Endothelial cell of umbilical vein (primary cell): ENCODE results near the gene MARK1. TPM values are rescaled to one million over a fixed set of nuclear protein-coding genes. Genes with fewer than 3 reads are reported as not detected.

Experiments used
- BruUV-seq: library from RNA; stranded (reverse); fragments of 400-500 nt; replicated peaks from 2 replicates; lab custom pipeline; 2021; lab: Mats Ljungman, UMichigan
- CTCF ChIA-PET: fragments of 300-600, 350-600 bp; sonication (Branson Sonifier 250); formaldehyde crosslinking; loops from one replicate; lab custom pipeline; 2021; ENCODE audit warnings: antibody characterized with exemption, inconsistent platforms; lab: Charles Lee
- POLR2A ChIA-PET: fragments of 300-600, 350-600 bp; sonication (Branson Sonifier 250); formaldehyde crosslinking; loops from one replicate; lab custom pipeline; 2021; ENCODE audit warnings: antibody characterized with exemption, inconsistent platforms; lab: Charles Lee
- DNase-seq: peaks from one replicate; pipeline ENCODE4 v3.0.0-alpha.2; 2011; ENCODE audit warnings: low read depth, low spot score
- FAIRE-seq: peaks from 2 replicates; lab custom pipeline; 2011; peaks lifted over from hg19 to GRCh38; lab: Jason Lieb, UNC
- H2AFZ ChIP-seq: 2 replicates; pipeline ENCODE4 v1.6.0; 2012; ENCODE audit warnings: low read depth, low read length, control low read depth, inconsistent platforms
- H3K27ac ChIP-seq: 2 replicates; pipeline ENCODE4 v1.5.1; 2011; ENCODE audit warnings: low read depth, mild to moderate bottlenecking, control low read depth, low read length, moderate library complexity; ENCODE audit not compliant: insufficient read depth
- H3K27me3 ChIP-seq, 2 experiments: 2 replicates each; pipeline versions ENCODE4 v1.6.0 to v1.6.1; 2011; ENCODE audit warnings: low read length in 2 of 2, mixed read lengths in 1 of 2; ENCODE audit not compliant: control insufficient read depth in 2 of 2, insufficient read depth in 2 of 2
- H3K36me3 ChIP-seq, 2 experiments: 2 replicates in 1 of 2; 3 replicates in 1 of 2; pipeline ENCODE4 v1.5.1; 2011; ENCODE audit warnings: low read length in 2 of 2, mild to moderate bottlenecking in 1 of 2, moderate library complexity in 1 of 2; ENCODE audit not compliant: control insufficient read depth in 2 of 2, insufficient read depth in 2 of 2; ENCODE audit errors: extremely low read depth in 1 of 2
- H3K4me1 ChIP-seq: 3 replicates; pipeline ENCODE4 v1.5.1; 2011; ENCODE audit warnings: mild to moderate bottlenecking, low read length; ENCODE audit not compliant: control insufficient read depth, insufficient read depth; ENCODE audit errors: extremely low read depth
- H3K4me2 ChIP-seq: 2 replicates; pipeline ENCODE4 v1.6.1; 2011; ENCODE audit warnings: low read length, control low read depth, mixed read lengths; ENCODE audit not compliant: insufficient read depth
- H3K4me3 ChIP-seq, 3 experiments: fragments of 200-600 bp in 1 of 3; sonication (generic), shearing (Covaris generic) in 1 of 3; replicated peaks in 1 of 3; 2 replicates each; pipeline ENCODE4 v1.5.1; 2011 to 2016; ENCODE audit warnings: control low read depth in 3 of 3, low read length in 3 of 3, mild to moderate bottlenecking in 2 of 3, inconsistent platforms in 1 of 3, low read depth in 1 of 3, moderate library complexity in 1 of 3; ENCODE audit not compliant: insufficient read depth in 1 of 3
- H3K79me2 ChIP-seq: 2 replicates; pipeline ENCODE4 v1.6.0; 2012; ENCODE audit warnings: low read length, inconsistent platforms; ENCODE audit not compliant: control insufficient read depth, insufficient read depth
- H3K9ac ChIP-seq: replicated peaks from 2 replicates; pipeline ENCODE3; 2011; ENCODE audit warnings: low read length, control low read depth; ENCODE audit not compliant: insufficient read depth; ENCODE audit errors: extremely low read depth
- H3K9me1 ChIP-seq: replicated peaks from 3 replicates; pipeline ENCODE4 v1.6.0; 2011; ENCODE audit warnings: mild to moderate bottlenecking, low read length; ENCODE audit not compliant: control insufficient read depth, insufficient read depth; ENCODE audit errors: extremely low read depth
- H3K9me3 ChIP-seq: replicated peaks from 2 replicates; pipeline ENCODE4 v1.5.1; 2012; ENCODE audit warnings: low read length, inconsistent platforms; ENCODE audit not compliant: control insufficient read depth, insufficient read depth
- H4K20me1 ChIP-seq: replicated peaks from 2 replicates; pipeline ENCODE3; 2011; ENCODE audit warnings: mild to moderate bottlenecking, low read length; ENCODE audit not compliant: control insufficient read depth, insufficient read depth; ENCODE audit errors: extremely low read depth
- FOS ChIP-seq: IDR thresholded peaks from 2 replicates; pipeline ENCODE4 v1.6.1; 2011; ENCODE audit warnings: mild to moderate bottlenecking, low read length, moderate library complexity, borderline replicate concordance; ENCODE audit not compliant: insufficient read depth
- GATA2 ChIP-seq: IDR thresholded peaks from 2 replicates; pipeline ENCODE4 v1.7.0; 2011; ENCODE audit warnings: low read depth, mild to moderate bottlenecking, moderate library complexity, mixed read lengths, low read length; ENCODE audit not compliant: insufficient read length, insufficient read depth
- JUN ChIP-seq: IDR thresholded peaks from 2 replicates; pipeline ENCODE4 v1.6.1; 2011; ENCODE audit warnings: borderline replicate concordance, low read depth; ENCODE audit not compliant: insufficient read length, insufficient read depth
- MYC ChIP-seq: IDR thresholded peaks from one replicate; pipeline ENCODE4 v1.6.1; 2011; ENCODE audit warnings: mild to moderate bottlenecking, low read depth, low read length
- POLR2A ChIP-seq: IDR thresholded peaks from 2 replicates; pipeline ENCODE4 v1.6.1; 2012; ENCODE audit warnings: low read depth, mild to moderate bottlenecking, control low read depth, low read length
- POLR2AphosphoS5 ChIP-seq: IDR thresholded peaks from 2 replicates; pipeline ENCODE4 v1.6.1; 2012; ENCODE audit warnings: low read depth, mild to moderate bottlenecking, control low read depth, low read length, moderate library complexity; ENCODE audit not compliant: insufficient read depth
- dilution Hi-C: fragments of 300-500 bp; cut with MboI; formaldehyde crosslinking; loops from one replicate; pipeline ENCODE4 v1.15.0; 2019; ENCODE audit warnings: low sequenced_read_pairs; ENCODE audit not compliant: extremely low pct_ligation_motif_present
- intact Hi-C: fragments of 100-400 bp; cut with micrococcal nuclease; formaldehyde crosslinking; loops from one replicate; pipeline ENCODE4 v1.10.0; 2022
- polyA plus RNA-seq, 4 experiments: library from polyadenylated mRNA; depleted of rRNA in 3 of 4; stranded (reverse) in 3 of 4; unstranded in 1 of 4; fragments of >200 nt; gene quantifications; 2 replicates each; pipeline versions ENCODE4 v1.2.1 to v1.2.3, GENCODE V29; 2011 to 2012; ENCODE audit warnings: missing spikeins in 1 of 4
- total RNA-seq: library from RNA; stranded (reverse); gene quantifications from 2 replicates; pipeline ENCODE4 v1.2.3, GENCODE V29; 2021
- TF ChIP-seq, protein P1 (sequence below): IDR thresholded peaks from 2 replicates; pipeline ENCODE4 v1.6.1; 2011; ENCODE audit not compliant: insufficient read depth, insufficient read length

Gene MARK1
- total and polyA plus RNA-seq, 2 donors (not counting 3 experiments of a cell fraction or from before 2014, with no cell fraction given), result 1.2 to 5.5 TPM

DNA sequence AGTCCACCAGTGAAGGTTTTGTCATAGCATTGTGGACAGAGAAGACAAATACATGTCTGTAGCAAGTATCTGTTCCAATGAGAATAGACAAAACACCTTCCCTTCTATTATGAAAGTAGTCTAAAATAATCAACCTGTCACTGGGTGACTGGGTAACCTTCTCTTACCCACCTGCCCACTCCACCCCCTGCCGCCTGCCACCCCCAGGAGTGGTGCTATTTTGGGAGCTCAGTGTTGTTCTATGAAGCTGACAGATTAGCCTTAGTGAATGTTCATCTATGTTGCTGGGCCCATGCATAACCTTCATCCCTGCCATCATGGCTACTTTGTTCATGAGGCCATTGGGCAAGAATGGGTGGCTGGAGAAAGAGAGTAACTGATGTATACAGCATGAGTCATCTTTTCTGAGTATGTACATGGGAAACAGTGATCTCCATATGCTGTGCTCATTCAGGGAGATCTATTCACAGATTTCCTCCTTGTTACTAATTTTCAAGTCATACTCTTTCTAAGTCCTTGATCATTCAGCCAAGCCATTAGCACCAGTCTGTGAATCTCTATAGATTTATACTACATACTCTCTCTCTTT is 24.8 kb downstream of the MARK1 start:
- H3K9me3 ChIP-seq, result no peaks in the 10 kb centered on the region
- TF ChIP-seq JUN (no peak), FOS (peak; percentile 21), GATA2 (no peak), POLR2AphosphoS5 (no peak), MYC (no peak)
- H3K27ac ChIP-seq, result no peak overlapping the region
- DNase-seq (no peak), FAIRE-seq (no peak)
- dilution Hi-C loops (no loop called here), intact Hi-C loops (no loop called here)
- H2AFZ ChIP-seq, result no peak overlapping the region
- H3K4me3 ChIP-seq, result no peak overlapping the region
- H3K4me1 ChIP-seq, result peaks cover 5% of the 10 kb centered on the region
- H4K20me1 ChIP-seq, result no peaks in the 10 kb centered on the region
- H3K9ac ChIP-seq, result no peak overlapping the region
- no TSS peak for BruUV-seq
- H3K4me2 ChIP-seq, result no peak overlapping the region
- ChIA-PET CTCF (no interaction called here), POLR2A (no interaction called here)
- H3K79me2 ChIP-seq, result no peaks in the 10 kb centered on the region
- no peaks in the 10 kb centered on the region for H3K9me1 ChIP-seq
- no peaks in the 10 kb centered on the region for H3K36me3 ChIP-seq
- H3K27me3 ChIP-seq, result no peaks in the 10 kb centered on the region

DNA sequence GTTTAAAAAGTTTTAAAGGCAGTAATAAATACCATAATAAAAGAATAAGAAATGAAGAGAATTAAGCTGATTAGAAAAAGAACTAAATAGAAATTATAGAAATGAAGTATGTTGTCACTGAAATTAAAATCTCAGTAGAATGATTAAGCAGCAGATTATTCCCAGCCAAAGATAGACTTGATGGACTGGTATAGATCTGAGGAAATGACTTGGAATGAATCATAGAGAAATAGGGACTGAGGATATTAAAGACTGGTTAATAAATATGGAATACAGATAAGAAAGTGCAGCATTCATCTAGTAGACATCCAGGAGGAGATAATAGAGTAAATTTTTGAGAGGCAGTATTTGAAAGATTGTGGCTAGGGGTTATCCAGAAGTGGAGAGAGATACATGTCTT is 28.7 kb downstream of the MARK1 start:
- TF ChIP-seq GATA2 (peak; percentile 31), FOS (peak; percentile 33), POLR2A (no peak)
- TF ChIP-seq, protein P1, sequence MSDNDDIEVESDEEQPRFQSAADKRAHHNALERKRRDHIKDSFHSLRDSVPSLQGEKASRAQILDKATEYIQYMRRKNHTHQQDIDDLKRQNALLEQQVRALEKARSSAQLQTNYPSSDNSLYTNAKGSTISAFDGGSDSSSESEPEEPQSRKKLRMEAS, result no peak
- FAIRE-seq (no peak), DNase-seq (peak; percentile 7)
- dilution Hi-C loops, result no loop called here
- Histone ChIP-seq H3K4me1 (peaks cover 5% of the 10 kb centered on the region), H3K27ac (no peak overlapping the region), H4K20me1 (no peaks in the 10 kb centered on the region), H3K9ac (no peak overlapping the region), H2AFZ (no peak overlapping the region), H3K27me3 (no peaks in the 10 kb centered on the region), H3K9me3 (no peaks in the 10 kb centered on the region), H3K9me1 (no peaks in the 10 kb centered on the region), H3K79me2 (no peaks in the 10 kb centered on the region), H3K4me3 (no peak overlapping the region), H3K36me3 (no peaks in the 10 kb centered on the region), H3K4me2 (no peak overlapping the region)
- POLR2A ChIA-PET, result no interaction called here
- intact Hi-C loops, result loop anchor here (2.0 kb wide), 1 partner anchor 24 kb away; no protein-coding TSS in a partner anchor
- CTCF ChIA-PET, result interaction anchor here (1.0 kb wide), 1 partner anchor 261 kb away, joined by 4 read pairs; no protein-coding TSS in a partner anchor
- no TSS peak for BruUV-seq
